K562 (cell line): Measurements from ENCODE around the gene HNRNPK. TPM values are rescaled to one million over a fixed set of nuclear protein-coding genes. Genes with fewer than 3 reads are reported as not detected.
A peak's percentile ranks its signal among the peaks of the same experiment; 100 is the strongest.

Source experiments
- ASH1L ChIP-seq: fragments of 450-650 bp; IDR thresholded peaks from 2 replicates; pipeline ENCODE4 v1.6.1; 2018; ENCODE audit warnings: borderline replicate concordance, mild to moderate bottlenecking, low read depth; ENCODE audit not compliant: partially characterized antibody
- BDP1 ChIP-seq: IDR thresholded peaks from 3 replicates; pipeline ENCODE4 v1.6.1; 2011; ENCODE audit not compliant: insufficient read length, insufficient read depth
- CREM ChIP-seq: IDR thresholded peaks from 2 replicates; pipeline ENCODE4 v1.6.1; 2014; ENCODE audit warnings: antibody characterized with exemption, low read depth
- CXXC5 ChIP-seq: fragments of 250-450 bp; sonication (Bioruptor Pico); IDR thresholded peaks from 2 replicates; pipeline ENCODE4 v1.8.0; 2022; ENCODE audit warnings: inconsistent platforms, mild to moderate bottlenecking, moderate library complexity
- EGR1 ChIP-seq: fragments of 450-650 bp; conservative IDR thresholded peaks from 2 replicates; pipeline ENCODE4 v1.6.1; 2017; ENCODE audit warnings: mild to moderate bottlenecking
- EP300 ChIP-seq: IDR thresholded peaks from 2 replicates; pipeline ENCODE4 v1.6.1; 2012; ENCODE audit warnings: low read length, improper control_type of control experiment
- HNRNPLL ChIP-seq: fragments of 200-400 bp; formaldehyde crosslinking; IDR thresholded peaks from 2 replicates; pipeline ENCODE4 v1.6.1; 2017; ENCODE audit warnings: low read length, low read depth, mild to moderate bottlenecking; ENCODE audit not compliant: poor library complexity, severe bottlenecking
- MIER1 ChIP-seq: fragments of 450-650 bp; IDR thresholded peaks from 2 replicates; pipeline ENCODE4 v1.6.1; 2016; ENCODE audit warnings: antibody characterized with exemption, mild to moderate bottlenecking, low read depth
- NEUROD1 ChIP-seq: fragments of 150-350 bp; IDR thresholded peaks from 2 replicates; pipeline ENCODE4 v1.6.1; 2014; ENCODE audit warnings: borderline replicate concordance, low read length, low read depth; ENCODE audit not compliant: partially characterized antibody
- PHTF2 ChIP-seq: fragments of 250-450 bp; sonication (Bioruptor Pico); IDR thresholded peaks from 2 replicates; pipeline ENCODE4 v1.5.0; 2021; ENCODE audit warnings: mild to moderate bottlenecking
- POLR2H ChIP-seq: IDR thresholded peaks from 2 replicates; pipeline ENCODE4 v1.6.1; 2016; ENCODE audit warnings: missing genetic modification characterization, low read depth, mild to moderate bottlenecking, control low read depth, missing compliant biosample characterization, moderate library complexity
- PRPF4 ChIP-seq: fragments of 200-400 bp; formaldehyde crosslinking; IDR thresholded peaks from one replicate; pipeline ENCODE4 v1.6.1; 2017; ENCODE audit warnings: low read length, low read depth, mild to moderate bottlenecking; ENCODE audit not compliant: insufficient read depth, poor library complexity, severe bottlenecking
- RBM25 ChIP-seq: fragments of 200-400 bp; formaldehyde crosslinking; IDR thresholded peaks from 2 replicates; pipeline ENCODE4 v1.6.1; 2018; ENCODE audit warnings: low read length, low read depth, moderate library complexity; ENCODE audit not compliant: severe bottlenecking
- SMAD1 ChIP-seq: fragments of 150-350 bp; IDR thresholded peaks from 2 replicates; pipeline ENCODE4 v1.6.1; 2014; ENCODE audit warnings: low read length, low read depth; ENCODE audit not compliant: partially characterized antibody
- VEZF1 ChIP-seq: fragments of 200-800 bp; sonication (Bioruptor generic); IDR thresholded peaks from 2 replicates; pipeline ENCODE4 v1.6.1; 2017; ENCODE audit warnings: missing genetic modification characterization, missing compliant biosample characterization
- ZNF830 ChIP-seq: fragments of 250-450 bp; sonication (Bioruptor Pico); IDR thresholded peaks from 2 replicates; pipeline ENCODE4 v1.5.0; 2021; ENCODE audit warnings: mild to moderate bottlenecking
- polyA plus RNA-seq, 8 experiments: library from polyadenylated mRNA; depleted of rRNA in 4 of 8; stranded (reverse) in 5 of 8; unstranded in 3 of 8; fragments of >200 nt; fragmentation: Nextera tagmentation in 2 of 8; fragmentation: Illumina TruSeq in 1 of 8; extraction: Ambion mirVana in 2 of 8; extraction: Trizol in 1 of 8; gene quantifications; 2 replicates each; pipeline versions ENCODE4 v1.2.1 to v1.2.3, GENCODE V29; 2011 to 2014; ENCODE audit warnings: inconsistent platforms in 1 of 8, missing spikeins in 1 of 8
- total RNA-seq, 7 experiments: library from RNA; depleted of rRNA in 6 of 7; stranded (reverse); fragments of >200 nt in 6 of 7; fragmentation: Illumina TruSeq in 2 of 7; extraction: Trizol in 2 of 7; gene quantifications; 2 replicates each; pipeline versions ENCODE4 v1.2.1 to v1.2.3, GENCODE V29; 2011 to 2021; ENCODE audit warnings: low replicate concordance in 1 of 7
- TF ChIP-seq, protein P1 (sequence below), 2 experiments: fragments of 450-650 bp; formaldehyde crosslinking in 1 of 2; IDR thresholded peaks; 2 replicates each; pipeline versions ENCODE4 v1.4.0 to v1.6.1; 2014 to 2020; ENCODE audit warnings: mild to moderate bottlenecking in 2 of 2, borderline replicate concordance in 1 of 2, low read depth in 1 of 2
- TF ChIP-seq, protein P2 (sequence below): fragments of 250-450 bp; sonication (Bioruptor Pico); IDR thresholded peaks from 2 replicates; pipeline ENCODE4 v1.5.0; 2021

The HNRNPK gene
- total and polyA plus RNA-seq, 9 of the 15 experiments (the other 6 are each of a cell fraction or from before 2014, with no cell fraction given), result 224 to 883 (median 618) TPM

DNA sequence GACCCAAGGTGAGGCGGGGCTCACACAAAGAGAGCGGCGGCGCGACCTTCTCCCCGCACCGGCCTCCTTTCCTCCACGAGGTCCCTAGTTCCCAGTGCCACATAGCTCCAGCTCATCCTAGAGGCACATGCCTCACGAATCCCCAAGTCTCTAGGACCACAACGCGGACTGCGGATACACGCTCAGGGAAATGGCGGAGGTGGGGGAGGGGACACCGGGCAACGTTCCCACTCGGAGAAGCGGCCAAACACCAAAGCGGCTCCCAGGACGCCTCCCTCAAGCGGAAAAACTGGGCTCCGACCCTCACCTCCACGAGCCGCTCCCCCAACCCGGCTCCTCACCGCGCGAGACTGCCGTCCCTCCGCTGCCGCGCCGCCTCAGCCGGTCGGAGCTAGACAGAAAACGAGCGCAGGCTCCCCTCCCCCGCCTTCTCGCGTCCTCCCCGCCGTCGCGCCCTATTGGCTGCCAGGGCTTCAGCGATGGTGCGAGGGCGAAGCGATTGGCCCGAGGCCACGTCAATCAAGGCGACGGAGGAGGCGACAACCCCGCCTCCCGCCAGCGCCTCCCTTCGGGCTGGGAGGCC, at the start of gene HNRNPK (continued):
- TF ChIP-seq NEUROD1, result peak; percentile 69
- TF ChIP-seq MIER1, result no peak
- TF ChIP-seq POLR2H (tag), result 0 out of 2 replicates have a peak, but pooled peaks have one; percentile 85
- TF ChIP-seq CREM, result peak; percentile 88
- TF ChIP-seq VEZF1 (CRISPR knock-in tag), result peak; percentile 79
- TF ChIP-seq PRPF4, result peak; percentile 87
- TF ChIP-seq PHTF2 (CRISPR knock-in tag), result no peak
- peak; percentile 99 for TF ChIP-seq RBM25
- peak; percentile 79 for TF ChIP-seq HNRNPLL
- peak; percentile 91 for TF ChIP-seq ASH1L
- TF ChIP-seq, protein P1, sequence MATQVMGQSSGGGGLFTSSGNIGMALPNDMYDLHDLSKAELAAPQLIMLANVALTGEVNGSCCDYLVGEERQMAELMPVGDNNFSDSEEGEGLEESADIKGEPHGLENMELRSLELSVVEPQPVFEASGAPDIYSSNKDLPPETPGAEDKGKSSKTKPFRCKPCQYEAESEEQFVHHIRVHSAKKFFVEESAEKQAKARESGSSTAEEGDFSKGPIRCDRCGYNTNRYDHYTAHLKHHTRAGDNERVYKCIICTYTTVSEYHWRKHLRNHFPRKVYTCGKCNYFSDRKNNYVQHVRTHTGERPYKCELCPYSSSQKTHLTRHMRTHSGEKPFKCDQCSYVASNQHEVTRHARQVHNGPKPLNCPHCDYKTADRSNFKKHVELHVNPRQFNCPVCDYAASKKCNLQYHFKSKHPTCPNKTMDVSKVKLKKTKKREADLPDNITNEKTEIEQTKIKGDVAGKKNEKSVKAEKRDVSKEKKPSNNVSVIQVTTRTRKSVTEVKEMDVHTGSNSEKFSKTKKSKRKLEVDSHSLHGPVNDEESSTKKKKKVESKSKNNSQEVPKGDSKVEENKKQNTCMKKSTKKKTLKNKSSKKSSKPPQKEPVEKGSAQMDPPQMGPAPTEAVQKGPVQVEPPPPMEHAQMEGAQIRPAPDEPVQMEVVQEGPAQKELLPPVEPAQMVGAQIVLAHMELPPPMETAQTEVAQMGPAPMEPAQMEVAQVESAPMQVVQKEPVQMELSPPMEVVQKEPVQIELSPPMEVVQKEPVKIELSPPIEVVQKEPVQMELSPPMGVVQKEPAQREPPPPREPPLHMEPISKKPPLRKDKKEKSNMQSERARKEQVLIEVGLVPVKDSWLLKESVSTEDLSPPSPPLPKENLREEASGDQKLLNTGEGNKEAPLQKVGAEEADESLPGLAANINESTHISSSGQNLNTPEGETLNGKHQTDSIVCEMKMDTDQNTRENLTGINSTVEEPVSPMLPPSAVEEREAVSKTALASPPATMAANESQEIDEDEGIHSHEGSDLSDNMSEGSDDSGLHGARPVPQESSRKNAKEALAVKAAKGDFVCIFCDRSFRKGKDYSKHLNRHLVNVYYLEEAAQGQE (IDR thresholded peaks at IDR 0.05; ENCODE audit: borderline replicate concordance), result peak; percentile 83
- TF ChIP-seq, protein P1 (CRISPR knock-in tag; IDR thresholded peaks at IDR 0.05; ENCODE audit: low read depth), result no peak
- TF ChIP-seq EGR1, result peak; percentile 66
- TF ChIP-seq ZNF830, result peak; percentile 50; the same call in 1 of the 2 replicates
- TF ChIP-seq, protein P2, sequence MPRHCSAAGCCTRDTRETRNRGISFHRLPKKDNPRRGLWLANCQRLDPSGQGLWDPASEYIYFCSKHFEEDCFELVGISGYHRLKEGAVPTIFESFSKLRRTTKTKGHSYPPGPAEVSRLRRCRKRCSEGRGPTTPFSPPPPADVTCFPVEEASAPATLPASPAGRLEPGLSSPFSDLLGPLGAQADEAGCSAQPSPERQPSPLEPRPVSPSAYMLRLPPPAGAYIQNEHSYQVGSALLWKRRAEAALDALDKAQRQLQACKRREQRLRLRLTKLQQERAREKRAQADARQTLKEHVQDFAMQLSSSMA, result no peak; the same call in 1 of the 2 replicates
- peak; percentile 65 for TF ChIP-seq SMAD1
- TF ChIP-seq CXXC5, result peak; percentile 95
- no peak for TF ChIP-seq EP300
- no peak for TF ChIP-seq BDP1
